Gastrocnemius medialis (tissue), 4 donors: ENCODE results near the gene EPN3.

Source experiments
- POLR2A ChIP-seq, 2 donors: fragments of 450-650 bp; IDR thresholded peaks; one replicate each; pipeline ENCODE4 v1.6.1; 2017; ENCODE audit warnings: antibody characterized with exemption in 2 of 2, mild to moderate bottlenecking in 2 of 2, moderate library complexity in 2 of 2
- TF ChIP-seq, protein P1 (sequence below), 5 experiments: fragments of 450-650 bp in 3 of 5; fragments of 200-600 bp in 2 of 5; sonication (generic) in 2 of 5; IDR thresholded peaks in 4 of 5; conservative IDR thresholded peaks in 1 of 5; 1 replicate in 4 of 5; 2 replicates in 1 of 5; pipeline ENCODE4 v1.5.1; 2016 to 2019; ENCODE audit warnings: antibody characterized with exemption in 5 of 5, mild to moderate bottlenecking in 3 of 5, moderate library complexity in 3 of 5

- TF ChIP-seq, protein P1, sequence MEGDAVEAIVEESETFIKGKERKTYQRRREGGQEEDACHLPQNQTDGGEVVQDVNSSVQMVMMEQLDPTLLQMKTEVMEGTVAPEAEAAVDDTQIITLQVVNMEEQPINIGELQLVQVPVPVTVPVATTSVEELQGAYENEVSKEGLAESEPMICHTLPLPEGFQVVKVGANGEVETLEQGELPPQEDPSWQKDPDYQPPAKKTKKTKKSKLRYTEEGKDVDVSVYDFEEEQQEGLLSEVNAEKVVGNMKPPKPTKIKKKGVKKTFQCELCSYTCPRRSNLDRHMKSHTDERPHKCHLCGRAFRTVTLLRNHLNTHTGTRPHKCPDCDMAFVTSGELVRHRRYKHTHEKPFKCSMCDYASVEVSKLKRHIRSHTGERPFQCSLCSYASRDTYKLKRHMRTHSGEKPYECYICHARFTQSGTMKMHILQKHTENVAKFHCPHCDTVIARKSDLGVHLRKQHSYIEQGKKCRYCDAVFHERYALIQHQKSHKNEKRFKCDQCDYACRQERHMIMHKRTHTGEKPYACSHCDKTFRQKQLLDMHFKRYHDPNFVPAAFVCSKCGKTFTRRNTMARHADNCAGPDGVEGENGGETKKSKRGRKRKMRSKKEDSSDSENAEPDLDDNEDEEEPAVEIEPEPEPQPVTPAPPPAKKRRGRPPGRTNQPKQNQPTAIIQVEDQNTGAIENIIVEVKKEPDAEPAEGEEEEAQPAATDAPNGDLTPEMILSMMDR (IDR thresholded peaks at IDR 0.05 in 4 of 5, conservative IDR thresholded peaks at IDR 0.05 in 1 of 5): no peak
- TF ChIP-seq POLR2A (IDR thresholded peaks at IDR 0.05): no peak
Observed at GRCh38 chr17:50566886-50567285, 34.4 kb downstream of the EPN3 start.
